Stimulated activated CD4-positive, alpha-beta T cell treated with anti-CD3 and anti-CD28 coated beads, Interleukin-2, amount 100 ng/mL, for 48 hours (primary cell): ENCODE data around the gene PRRT1B.

ENCODE experiments used
- DNase-seq, 2 donors: peaks; one replicate each; pipeline ENCODE4 v3.0.0-alpha.2; 2020

The PRRT1B gene

GRCh38 chr9:131554087-131554842, 8.9 kb downstream of the PRRT1B start:
- DNase-seq: no peak

- no peak for DNase-seq
Measured at GRCh38 chr9:131554843-131555351, 9.6 kb downstream of the PRRT1B start.

- no peak for DNase-seq
Measured at GRCh38 chr9:131555841-131556673, 10.7 kb downstream of the PRRT1B start.

- DNase-seq: no peak
Measured at GRCh38 chr9:131557855-131558548, 12.7 kb downstream of the PRRT1B start.

GRCh38 chr9:131559421-131560000, 14.2 kb downstream of the PRRT1B start:
- no peak for DNase-seq

- DNase-seq: no peak
Measured at GRCh38 chr9:131562032-131562959, 17.0 kb downstream of the PRRT1B start.

GRCh38 chr9:131565369-131565768, 20.0 kb downstream of the PRRT1B start:
- DNase-seq: no peak

- DNase-seq: no peak
Measured at GRCh38 chr9:131566158-131566557, 20.8 kb downstream of the PRRT1B start.

GRCh38 chr9:131567910-131568309, 22.6 kb downstream of the PRRT1B start:
- no peak for DNase-seq

- DNase-seq: no peak
Measured at GRCh38 chr9:131574730-131575640, 29.7 kb downstream of the PRRT1B start.

- no peak for DNase-seq
Measured at GRCh38 chr9:131575946-131576853, 30.9 kb downstream of the PRRT1B start.

- DNase-seq: no peak
Measured at GRCh38 chr9:131577005-131578000, 32.0 kb downstream of the PRRT1B start.

GRCh38 chr9:131578021-131578420, 32.7 kb downstream of the PRRT1B start:
- no peak for DNase-seq

GRCh38 chr9:131578731-131579504, 33.6 kb downstream of the PRRT1B start:
- DNase-seq: peak; percentile 11 to 16

- DNase-seq: no peak
Measured at GRCh38 chr9:131579789-131580211, 34.5 kb downstream of the PRRT1B start.

GRCh38 chr9:131580358-131580757, 35.0 kb downstream of the PRRT1B start:
- DNase-seq: no peak

GRCh38 chr9:131582056-131582455, 36.7 kb downstream of the PRRT1B start:
- no peak for DNase-seq
